Measurements from ENCODE around the gene OBSL1.

GRCh38 chr2:219555956-219556355, 15.4 kb downstream of the OBSL1 start:
- TF ChIP-seq CTCF (IDR thresholded peaks at IDR 0.05) (no peak), POLR2AphosphoS5 (IDR thresholded peaks at IDR 0.05) (no peak)
